ENCODE data around the gene NCMAP. TPM values are rescaled to one million over a fixed set of nuclear protein-coding genes. Genes with fewer than 3 reads are reported as not detected.

Gene NCMAP
- total RNA-seq, 3 donors from 2014 or later = 0.16 to 8.2 (median 0.98) TPM

- Histone ChIP-seq H3K27me3 (no peaks in the 10 kb centered on the region), H3K4me1 (no peaks in the 10 kb centered on the region), H3K9me3 (no peaks in the 10 kb centered on the region), H3K27ac (no peak overlapping the region), H3K4me3 (no peak overlapping the region), H3K36me3 (no peaks in the 10 kb centered on the region)
- DNase-seq (ENCODE audit: low spot score in 2 of 2) = no peak
- TF ChIP-seq POLR2AphosphoS5 (IDR thresholded peaks at IDR 0.05) (no peak), CTCF (IDR thresholded peaks at IDR 0.05) (no peak), POLR2A (IDR thresholded peaks at IDR 0.05) (no peak)
- intact Hi-C loops (cut with DNase I; ENCODE audit: low total_unique reads) = no loop called here
These were observed 35.9 kb downstream of the NCMAP start for GRCh38 chr1:24591781-24592180.

GRCh38 chr1:24594328-24594598, 38.4 kb downstream of the NCMAP start:
- H3K4me3 ChIP-seq = no peak overlapping the region
- H3K27ac ChIP-seq = no peak overlapping the region

GRCh38 chr1:24596401-24596880, 40.6 kb downstream of the NCMAP start:
- no peaks in the 10 kb centered on the region for H3K4me1 ChIP-seq
- intact Hi-C loops (cut with DNase I; ENCODE audit: low total_unique reads) = no loop called here
- no peak for TF ChIP-seq CTCF (IDR thresholded peaks at IDR 0.05)
- TF ChIP-seq POLR2AphosphoS5 (IDR thresholded peaks at IDR 0.05) = no peak
- TF ChIP-seq POLR2A (IDR thresholded peaks at IDR 0.05) = no peak
- peaks cover 4% of the 10 kb centered on the region for H3K36me3 ChIP-seq
- H3K27me3 ChIP-seq = no peaks in the 10 kb centered on the region
- no peaks in the 10 kb centered on the region for H3K9me3 ChIP-seq
- no peak overlapping the region for H3K27ac ChIP-seq
- H3K4me3 ChIP-seq = no peak overlapping the region
- DNase-seq (ENCODE audit: low spot score in 2 of 2) = no peak

More at GRCh38 chr1:24594328-24594598, 38.4 kb downstream of the NCMAP start:
- Histone ChIP-seq H3K27me3 (no peaks in the 10 kb centered on the region), H3K36me3 (no peaks in the 10 kb centered on the region), H3K4me1 (no peaks in the 10 kb centered on the region), H3K9me3 (no peaks in the 10 kb centered on the region)
- DNase-seq (ENCODE audit: low spot score in 2 of 2) = no peak
- intact Hi-C loops (cut with DNase I; ENCODE audit: low total_unique reads) = no loop called here
- TF ChIP-seq CTCF (IDR thresholded peaks at IDR 0.05) = no peak
- TF ChIP-seq POLR2A (IDR thresholded peaks at IDR 0.05) = no peak
- TF ChIP-seq POLR2AphosphoS5 (IDR thresholded peaks at IDR 0.05) = no peak

- intact Hi-C loops (cut with DNase I; ENCODE audit: low total_unique reads) = no loop called here
- Histone ChIP-seq H3K4me3 (no peak overlapping the region), H3K27ac (no peak overlapping the region), H3K36me3 (peaks cover 4% of the 10 kb centered on the region), H3K4me1 (no peaks in the 10 kb centered on the region), H3K27me3 (no peaks in the 10 kb centered on the region), H3K9me3 (no peaks in the 10 kb centered on the region)
- no peak for DNase-seq (ENCODE audit: low spot score in 2 of 2)
- TF ChIP-seq POLR2A (IDR thresholded peaks at IDR 0.05) (no peak), CTCF (IDR thresholded peaks at IDR 0.05) (no peak), POLR2AphosphoS5 (IDR thresholded peaks at IDR 0.05) (no peak)
These were observed 43.4 kb downstream of the NCMAP start for GRCh38 chr1:24599265-24599664.

GRCh38 chr1:24600551-24600950, 44.7 kb downstream of the NCMAP start:
- TF ChIP-seq CTCF (IDR thresholded peaks at IDR 0.05) = no peak
- TF ChIP-seq POLR2AphosphoS5 (IDR thresholded peaks at IDR 0.05) = no peak
- no peak for TF ChIP-seq POLR2A (IDR thresholded peaks at IDR 0.05)
- Histone ChIP-seq H3K4me3 (no peak overlapping the region), H3K9me3 (no peaks in the 10 kb centered on the region), H3K36me3 (peaks cover 4% of the 10 kb centered on the region), H3K4me1 (no peaks in the 10 kb centered on the region), H3K27me3 (no peaks in the 10 kb centered on the region), H3K27ac (no peak overlapping the region)
- intact Hi-C loops (cut with DNase I; ENCODE audit: low total_unique reads) = no loop called here
- no peak for DNase-seq (ENCODE audit: low spot score in 2 of 2)

All from breast epithelium (tissue), 4 donors.